AG04450 (cell line): ENCODE measurements around the gene DYDC1. TPM values are rescaled to one million over a fixed set of nuclear protein-coding genes. Genes with fewer than 3 reads are reported as not detected.
"Not testable (repeated sequence)": the region's sequence is repeated elsewhere in the genome, so short reads cannot be mapped to it uniquely, and the experiment has no call there.

ENCODE experiments used
- CTCF ChIA-PET: fragments of 300-600, 350-600 bp; formaldehyde crosslinking; extraction: SDS; loops from one replicate; lab custom pipeline; 2022; ENCODE audit warnings: antibody characterized with exemption, inconsistent platforms; lab: Charles Lee
- POLR2A ChIA-PET: fragments of 350-600 bp; formaldehyde crosslinking; extraction: SDS; loops from one replicate; lab custom pipeline; 2021; ENCODE audit warnings: antibody characterized with exemption, inconsistent platforms; lab: Yijun Ruan, JAX
- DNase-seq: peaks from one replicate; pipeline ENCODE4 v3.0.0-alpha.2; 2011; ENCODE audit warnings: low read depth, low spot score
- H3K27ac ChIP-seq: one replicate; pipeline ENCODE4 v1.5.1; 2012; ENCODE audit warnings: low read depth, low read length, control low read depth
- H3K27me3 ChIP-seq: one replicate; pipeline ENCODE4 v1.6.0; 2012; ENCODE audit warnings: low read length; ENCODE audit not compliant: control insufficient read depth, insufficient read depth
- H3K4me3 ChIP-seq: 2 replicates; pipeline ENCODE4 v1.5.1; 2011; ENCODE audit warnings: mild to moderate bottlenecking, low read depth, low read length, control low read depth
- H3K9me3 ChIP-seq: 2 replicates; pipeline ENCODE4 v1.5.1; 2012; ENCODE audit warnings: low read length; ENCODE audit not compliant: control insufficient read depth, insufficient read depth
- polyA plus RNA-seq: library from polyadenylated mRNA; depleted of rRNA; stranded (reverse); fragments of >200 nt; gene quantifications from 2 replicates; pipeline ENCODE4 v1.2.3, GENCODE V29; 2011
- TF ChIP-seq, protein P1 (sequence below): IDR thresholded peaks from 2 replicates; pipeline ENCODE4 v1.5.1; 2011; ENCODE audit warnings: low read depth, low read length, control low read depth, inconsistent platforms

DYDC1 gene
- polyA plus RNA-seq, 1 experiment = not detected

DNA sequence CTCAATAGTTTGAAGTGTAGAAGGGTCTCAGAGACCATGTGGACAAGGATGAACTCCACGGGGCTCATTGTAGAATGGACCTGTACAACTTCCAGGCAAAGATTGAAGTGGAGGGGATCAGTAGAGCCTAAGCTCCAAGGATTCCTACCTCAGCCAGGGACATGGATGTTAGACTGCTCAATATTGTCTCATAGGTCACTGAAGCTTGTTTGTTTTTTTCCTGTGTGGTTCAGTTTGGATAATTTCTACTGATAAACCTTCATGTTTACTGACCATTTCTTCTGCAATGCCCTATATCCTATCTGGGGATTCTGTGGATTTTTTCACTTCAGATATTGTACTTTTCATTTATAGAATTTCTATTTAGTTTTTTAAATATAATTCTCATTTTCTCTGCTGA is 9.0 kb upstream of the DYDC1 start:
- POLR2A ChIA-PET = no interaction called here

DNA sequence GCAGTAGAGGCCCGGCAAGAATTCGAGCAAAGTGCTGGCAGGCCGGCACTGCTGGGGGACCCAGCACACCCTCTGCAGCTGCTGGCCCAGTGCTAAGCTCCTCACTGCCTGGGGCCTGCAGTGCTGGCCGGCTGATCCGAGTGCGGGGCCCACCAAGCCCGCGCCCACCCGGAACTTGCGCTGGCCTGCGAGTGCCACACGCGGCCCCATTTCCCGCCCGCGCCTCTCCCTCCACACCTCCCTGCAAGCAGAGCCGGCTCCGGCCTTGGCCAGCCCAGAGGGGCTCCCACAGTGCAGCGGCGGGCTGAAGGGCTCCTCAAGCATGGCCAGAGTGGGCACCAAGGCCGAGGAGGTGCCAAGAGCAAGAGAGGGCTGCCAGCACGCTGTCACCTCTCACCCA is 3.1 kb upstream of the DYDC1 start:
- Histone ChIP-seq H3K9me3 (no peaks in the 10 kb centered on the region; the same call in 1 of the 2 replicates), H3K27me3 (peaks cover 19% of the 10 kb centered on the region), H3K4me3 (no peak overlapping the region), H3K27ac (no peak overlapping the region)
- ChIA-PET CTCF (no interaction called here), POLR2A (no interaction called here)
- no peak for DNase-seq
- TF ChIP-seq, protein P1, sequence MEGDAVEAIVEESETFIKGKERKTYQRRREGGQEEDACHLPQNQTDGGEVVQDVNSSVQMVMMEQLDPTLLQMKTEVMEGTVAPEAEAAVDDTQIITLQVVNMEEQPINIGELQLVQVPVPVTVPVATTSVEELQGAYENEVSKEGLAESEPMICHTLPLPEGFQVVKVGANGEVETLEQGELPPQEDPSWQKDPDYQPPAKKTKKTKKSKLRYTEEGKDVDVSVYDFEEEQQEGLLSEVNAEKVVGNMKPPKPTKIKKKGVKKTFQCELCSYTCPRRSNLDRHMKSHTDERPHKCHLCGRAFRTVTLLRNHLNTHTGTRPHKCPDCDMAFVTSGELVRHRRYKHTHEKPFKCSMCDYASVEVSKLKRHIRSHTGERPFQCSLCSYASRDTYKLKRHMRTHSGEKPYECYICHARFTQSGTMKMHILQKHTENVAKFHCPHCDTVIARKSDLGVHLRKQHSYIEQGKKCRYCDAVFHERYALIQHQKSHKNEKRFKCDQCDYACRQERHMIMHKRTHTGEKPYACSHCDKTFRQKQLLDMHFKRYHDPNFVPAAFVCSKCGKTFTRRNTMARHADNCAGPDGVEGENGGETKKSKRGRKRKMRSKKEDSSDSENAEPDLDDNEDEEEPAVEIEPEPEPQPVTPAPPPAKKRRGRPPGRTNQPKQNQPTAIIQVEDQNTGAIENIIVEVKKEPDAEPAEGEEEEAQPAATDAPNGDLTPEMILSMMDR = no peak

More for the DNA sequence above, 9.0 kb upstream of the DYDC1 start:
- TF ChIP-seq, protein P1 = no peak
- Histone ChIP-seq H3K27me3 (no peaks in the 10 kb centered on the region), H3K27ac (no peak overlapping the region), H3K9me3 (peaks cover 6% of the 10 kb centered on the region; the same call in 1 of the 2 replicates), H3K4me3 (no peak overlapping the region)
- DNase-seq = no peak
- CTCF ChIA-PET = interaction anchor here (1.3 kb wide), 1 partner anchor 12 kb away, joined by 16 read pairs; no protein-coding TSS in a partner anchor

DNA sequence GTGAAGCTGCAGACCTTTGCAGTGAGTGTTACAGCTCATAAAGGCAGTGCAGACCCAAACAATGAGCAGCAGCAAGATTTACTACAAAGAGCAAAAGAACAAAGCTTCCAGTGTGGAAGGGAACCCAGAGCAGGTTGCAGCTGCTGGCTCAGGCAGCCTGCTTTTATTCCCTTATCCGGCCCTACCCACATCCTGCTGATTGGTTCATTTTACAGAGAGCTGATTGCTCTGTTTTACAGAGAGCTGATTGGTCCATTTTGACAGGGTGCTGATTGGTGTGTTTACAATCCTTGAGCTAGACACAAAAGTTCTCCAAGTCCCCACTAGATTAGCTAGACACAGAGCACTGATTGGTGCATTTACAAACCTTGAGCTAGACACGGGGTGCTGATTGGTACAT is 2.4 kb upstream of the DYDC1 start:
- DNase-seq, POLR2A ChIA-PET, H3K27ac ChIP-seq, H3K4me3 ChIP-seq, CTCF ChIA-PET, H3K9me3 ChIP-seq: not testable (repeated sequence)
- H3K27me3 ChIP-seq = peaks cover 19% of the 10 kb centered on the region

DNA sequence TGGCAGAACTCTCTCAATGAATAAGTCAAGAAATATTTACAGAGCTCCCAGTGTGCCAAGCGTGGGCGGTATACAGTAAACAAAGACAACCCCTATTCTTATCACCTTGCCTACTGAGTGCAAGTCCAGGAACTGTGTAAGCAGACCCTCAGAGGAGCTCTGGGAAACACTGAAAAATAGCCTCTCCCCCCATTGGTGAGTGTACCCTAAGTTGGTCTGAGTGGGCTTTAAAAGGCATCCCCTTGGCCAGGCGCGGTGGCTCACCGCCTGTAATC is 1.2 kb upstream of the DYDC1 start:
- peaks cover 19% of the 10 kb centered on the region for H3K27me3 ChIP-seq
- ChIA-PET CTCF (interaction anchor here (1.1 kb wide), 1 partner anchor 20 kb away, joined by 3 read pairs; no protein-coding TSS in a partner anchor), POLR2A (no interaction called here)
- no peak overlapping the region for H3K27ac ChIP-seq
- no peaks in the 10 kb centered on the region; the same call in 1 of the 2 replicates for H3K9me3 ChIP-seq
- no peak overlapping the region for H3K4me3 ChIP-seq
- no peak for DNase-seq
- TF ChIP-seq, protein P1 = no peak

DNA sequence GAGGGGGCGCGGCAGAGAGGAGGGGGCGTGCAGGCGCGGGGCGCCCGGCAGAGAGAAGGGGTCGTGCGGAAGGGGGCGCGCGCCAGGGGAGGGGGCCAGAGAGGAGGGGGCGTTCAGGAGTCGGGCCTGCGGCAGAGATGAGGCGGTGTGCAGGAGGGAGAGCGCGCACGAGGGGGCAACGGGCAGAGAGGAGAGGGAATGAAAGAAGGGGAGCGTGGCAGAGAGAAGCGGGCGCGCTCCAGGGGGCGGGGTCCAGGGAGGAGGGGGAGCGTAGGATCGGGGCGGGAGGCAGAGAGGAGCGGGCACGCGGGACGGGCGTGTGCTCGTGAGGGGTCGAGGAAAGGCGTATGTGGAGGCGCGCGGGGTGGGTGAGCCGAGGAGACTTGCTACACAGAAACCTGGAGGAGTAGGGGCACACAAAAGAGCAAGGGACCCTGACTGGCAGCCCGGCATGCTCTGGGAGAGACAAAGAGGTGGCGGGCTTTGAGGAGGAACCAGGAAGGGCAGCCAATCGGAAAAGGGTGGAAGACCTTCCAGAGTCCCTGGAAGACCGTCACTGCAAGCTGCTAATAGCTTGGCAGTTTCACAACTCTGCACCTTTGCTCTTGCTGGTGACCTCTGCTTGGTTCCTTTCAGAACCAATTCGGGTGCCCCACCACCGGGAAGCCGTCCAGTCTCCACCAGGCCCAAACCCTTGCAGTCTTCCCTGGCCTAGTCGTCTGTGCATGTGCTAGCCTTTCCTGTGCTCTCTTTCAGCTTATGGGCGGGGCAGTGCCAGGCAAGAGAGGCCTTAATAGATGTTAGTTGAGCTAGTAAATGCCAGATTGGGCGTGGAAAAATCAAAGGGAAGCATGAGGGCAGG is 665 bp upstream of the DYDC1 start:
- TF ChIP-seq, protein P1 = no peak
- Histone ChIP-seq H3K27ac (no peak overlapping the region), H3K27me3 (peaks cover 19% of the 10 kb centered on the region), H3K4me3 (no peak overlapping the region), H3K9me3 (no peaks in the 10 kb centered on the region; the same call in 1 of the 2 replicates)
- ChIA-PET POLR2A (no interaction called here), CTCF (interaction anchor here (1.1 kb wide), 1 partner anchor 21 kb away, joined by 3 read pairs; no protein-coding TSS in a partner anchor)
- no peak for DNase-seq
